SK-N-SH (cell line): Measurements from ENCODE around the gene PDE11A. TPM values are rescaled to one million over a fixed set of nuclear protein-coding genes. Genes with fewer than 3 reads are reported as not detected.

Experiments used
- CTCF ChIA-PET: fragments of 300-600, 350-600 bp; formaldehyde crosslinking; extraction: SDS; loops from one replicate; lab custom pipeline; 2021; lab: Yijun Ruan, JAX
- POLR2A ChIA-PET: fragments of 350-600 bp; sonication (Branson Sonifier 250); formaldehyde crosslinking; extraction: SDS; loops from one replicate; lab custom pipeline; 2020; ENCODE audit warnings: antibody characterized with exemption, inconsistent platforms; lab: Yijun Ruan, JAX
- DNase-seq: peaks from one replicate; pipeline ENCODE4 v3.0.0; 2012
- H2AFZ ChIP-seq: fragments of 200-600 bp; sonication (generic); 2 replicates; pipeline ENCODE4 v1.8.1; 2016; ENCODE audit warnings: antibody characterized with exemption, mild to moderate bottlenecking, low read depth
- H3F3A ChIP-seq: fragments of 200-600 bp; sonication (generic); replicated peaks from 2 replicates; pipeline ENCODE3; 2016; ENCODE audit warnings: antibody characterized with exemption, mild to moderate bottlenecking; ENCODE audit not compliant: insufficient read depth
- H3K27ac ChIP-seq, 2 experiments: fragments of 200-500 bp in 1 of 2; fragments of 200-600 bp in 1 of 2; sonication (Bioruptor generic) in 1 of 2; sonication (generic), shearing (Covaris generic) in 1 of 2; 2 replicates each; pipeline versions ENCODE4 v1.5.1 to v1.6.1; 2014 to 2016; ENCODE audit warnings: low read depth in 2 of 2, inconsistent platforms in 1 of 2, low read length in 1 of 2, mild to moderate bottlenecking in 1 of 2, mixed read lengths in 1 of 2
- H3K27me3 ChIP-seq: fragments of 200-600 bp; sonication (generic), shearing (Covaris generic); 2 replicates; pipeline ENCODE4 v1.6.1; 2016; ENCODE audit warnings: mixed run types; ENCODE audit not compliant: insufficient read depth
- H3K36me3 ChIP-seq, 2 experiments: fragments of 200-500 bp in 1 of 2; fragments of 200-600 bp in 1 of 2; sonication (Bioruptor generic) in 1 of 2; sonication (generic) in 1 of 2; replicated peaks in 1 of 2; 2 replicates each; pipeline versions ENCODE3 to v1.5.1; 2014 to 2016; ENCODE audit warnings: low read length in 1 of 2, mild to moderate bottlenecking in 1 of 2; ENCODE audit not compliant: insufficient read depth in 2 of 2, control insufficient read depth in 1 of 2
- H3K4me1 ChIP-seq, 2 experiments: fragments of 200-500 bp in 1 of 2; fragments of 200-600 bp in 1 of 2; sonication (Bioruptor generic) in 1 of 2; sonication (generic), shearing (Covaris generic) in 1 of 2; 2 replicates each; pipeline versions ENCODE4 v1.5.1 to v1.6.1; 2014 to 2016; ENCODE audit warnings: low read depth in 1 of 2, low read length in 1 of 2, mixed run types in 1 of 2; ENCODE audit not compliant: insufficient read depth in 2 of 2, control insufficient read depth in 1 of 2
- H3K4me2 ChIP-seq: fragments of 200-600 bp; sonication (generic), shearing (Covaris generic); 2 replicates; pipeline ENCODE4 v1.6.1; 2017; ENCODE audit warnings: mixed run types
- H3K4me3 ChIP-seq, 2 experiments: fragments of 200-500 bp in 1 of 2; fragments of 200-600 bp in 1 of 2; sonication (Bioruptor generic) in 1 of 2; sonication (generic), shearing (Covaris generic) in 1 of 2; 2 replicates each; pipeline versions ENCODE4 v1.5.1 to v1.8.1; 2014 to 2016; ENCODE audit warnings: low read depth in 2 of 2, inconsistent platforms in 1 of 2, low read length in 1 of 2, mild to moderate bottlenecking in 1 of 2, mixed read lengths in 1 of 2, moderate library complexity in 1 of 2
- H3K79me2 ChIP-seq: fragments of 200-600 bp; sonication (generic); 2 replicates; pipeline ENCODE4 v1.8.1; 2017; ENCODE audit warnings: mild to moderate bottlenecking; ENCODE audit not compliant: insufficient read depth
- H3K9ac ChIP-seq: fragments of 200-600 bp; sonication (generic); 2 replicates; pipeline ENCODE4 v1.6.1; 2017; ENCODE audit warnings: mixed run types
- H3K9me2 ChIP-seq: fragments of 200-600 bp; sonication (generic); 2 replicates; pipeline ENCODE4 v1.6.1; 2017; ENCODE audit warnings: mixed run types
- H3K9me3 ChIP-seq: fragments of 200-600 bp; sonication (generic); 2 replicates; pipeline ENCODE4 v1.6.1; 2017; ENCODE audit warnings: mixed run types, mild to moderate bottlenecking, moderate library complexity
- H4K20me1 ChIP-seq: fragments of 200-600 bp; sonication (generic); 2 replicates; pipeline ENCODE4 v1.6.1; 2017; ENCODE audit warnings: mild to moderate bottlenecking, mixed run types; ENCODE audit not compliant: insufficient read depth
- CHD2 ChIP-seq: fragments of 150-350 bp; IDR thresholded peaks from 2 replicates; pipeline ENCODE4 v1.6.1; 2018; ENCODE audit warnings: low read length; ENCODE audit not compliant: partially characterized antibody
- CTCF ChIP-seq: fragments of 200-600 bp; sonication (generic); IDR thresholded peaks from 2 replicates; pipeline ENCODE4 v1.6.1; 2017; ENCODE audit warnings: antibody characterized with exemption, mild to moderate bottlenecking, moderate library complexity
- ELF1 ChIP-seq: IDR thresholded peaks from 2 replicates; pipeline ENCODE4 v1.4.0; 2012
- EP300 ChIP-seq, 2 experiments: IDR thresholded peaks; 2 replicates each; pipeline versions ENCODE4 v1.4.0 to v1.6.1; 2012; ENCODE audit warnings: borderline replicate concordance in 1 of 2, low read depth in 1 of 2, low read length in 1 of 2
- GATA2 ChIP-seq: sonication (generic); formaldehyde crosslinking; IDR thresholded peaks from 2 replicates; pipeline ENCODE4 v1.5.0; 2020; ENCODE audit warnings: mild to moderate bottlenecking, missing genetic modification reagents
- IRF3 ChIP-seq: fragments of 150-350 bp; IDR thresholded peaks from 2 replicates; pipeline ENCODE4 v1.6.1; 2016; ENCODE audit warnings: mild to moderate bottlenecking, low read depth, low read length
- MEF2A ChIP-seq: IDR thresholded peaks from 2 replicates; pipeline ENCODE4 v1.4.0; 2012; ENCODE audit warnings: low read depth, borderline replicate concordance
- MXI1 ChIP-seq: IDR thresholded peaks from 2 replicates; pipeline ENCODE4 v1.6.1; 2012; ENCODE audit warnings: mild to moderate bottlenecking, low read depth, low read length, improper control_type of control experiment
- NRF1 ChIP-seq: IDR thresholded peaks from 2 replicates; pipeline ENCODE4 v1.6.1; 2012; ENCODE audit warnings: low read depth, mild to moderate bottlenecking, low read length
- POLR2AphosphoS5 ChIP-seq: IDR thresholded peaks from 2 replicates; pipeline ENCODE4 v1.6.1; 2012; ENCODE audit warnings: low read depth, low read length
- RAD21 ChIP-seq: IDR thresholded peaks from 2 replicates; pipeline ENCODE4 v1.6.1; 2012; ENCODE audit warnings: mild to moderate bottlenecking, low read length
- TAF1 ChIP-seq: IDR thresholded peaks from 2 replicates; pipeline ENCODE4 v1.6.1; 2012; ENCODE audit warnings: low read depth, mild to moderate bottlenecking, low read length, moderate library complexity, borderline replicate concordance
- USF2 ChIP-seq: fragments of 150-350 bp; IDR thresholded peaks from 2 replicates; pipeline ENCODE4 v1.6.1; 2017; ENCODE audit warnings: antibody characterized with exemption, low read length, low read depth, borderline replicate concordance
- YY1 ChIP-seq: IDR thresholded peaks from 2 replicates; pipeline ENCODE4 v1.4.0; 2012; ENCODE audit warnings: low read depth, mild to moderate bottlenecking
- ZBTB33 ChIP-seq: IDR thresholded peaks from 2 replicates; pipeline ENCODE4 v1.4.0; 2012; ENCODE audit warnings: low read depth, borderline replicate concordance
- WGBS: methylation state at CpG from one replicate; pipeline ENCODE4 v1.1.6; 2017; ENCODE audit warnings: low lambda C conversion rate; 5-methylcytosine and 5-hydroxymethylcytosine counted together
- polyA plus RNA-seq, 3 experiments: library from polyadenylated mRNA; depleted of rRNA; stranded (reverse); fragments of >200 nt; gene quantifications; 2 replicates each; pipeline ENCODE4 v1.2.3, GENCODE V29; 2012

Gene PDE11A
- polyA plus RNA-seq, 1 of the 3 experiments (the other 2 are of a cell fraction), result 0.10 TPM

GRCh38 chr2:177671662-177672061 lies 400.9 kb downstream of the PDE11A start (continued):
- TF ChIP-seq CTCF (no peak), POLR2AphosphoS5 (no peak), RAD21 (no peak), ZBTB33 (no peak), GATA2 (no peak)

- H3K27ac ChIP-seq, result no peak overlapping the region
- H3K4me3 ChIP-seq, result no peak overlapping the region
- H3F3A ChIP-seq, result no peaks in the 10 kb centered on the region
- TF ChIP-seq IRF3, result no peak
- no peak for TF ChIP-seq MXI1
- no peak for TF ChIP-seq YY1
- TF ChIP-seq ZBTB33, result no peak
- TF ChIP-seq NRF1, result no peak
- TF ChIP-seq USF2, result no peak
- TF ChIP-seq RAD21, result no peak
- no peak for TF ChIP-seq CHD2
- TF ChIP-seq TAF1, result no peak
- TF ChIP-seq CTCF, result no peak
- no peak for TF ChIP-seq ELF1
- no peak for TF ChIP-seq EP300 (IDR thresholded peaks at IDR 0.05; ENCODE audit: borderline replicate concordance in 1 of 2, low read depth in 1 of 2, low read length in 1 of 2)
- TF ChIP-seq MEF2A, result no peak
- H2AFZ ChIP-seq, result no peak overlapping the region
- WGBS, result 36% methylated on average over 2 of the region's 2 CpGs
- no peaks in the 10 kb centered on the region for H3K27me3 ChIP-seq
- H3K36me3 ChIP-seq, result no peaks in the 10 kb centered on the region
- H3K4me1 ChIP-seq, result peaks cover 0 to 8% of the 10 kb centered on the region in 2 experiments; a peak in 2 of 4 replicates
- CTCF ChIA-PET, result interaction anchor here (1.0 to 1.3 kb wide), 3 partner anchors 9 to 20 kb away, joined by 3 to 4 read pairs (median 3); no protein-coding TSS in a partner anchor
- no peak overlapping the region for H3K9ac ChIP-seq
- H3K9me3 ChIP-seq, result no peaks in the 10 kb centered on the region
- no peaks in the 10 kb centered on the region for H4K20me1 ChIP-seq
- no peaks in the 10 kb centered on the region for H3K79me2 ChIP-seq
- no peak overlapping the region for H3K4me2 ChIP-seq
- POLR2A ChIA-PET, result no interaction called here
- no peaks in the 10 kb centered on the region for H3K9me2 ChIP-seq
- no peak for DNase-seq
Measured at GRCh38 chr2:177670791-177671535, 401.6 kb downstream of the PDE11A start.
